Heart left ventricle (tissue), 13 donors: ENCODE measurements around the gene KIF16B.

Experiments
- POLR2A ChIP-seq, 2 donors: fragments of 450-650 bp; IDR thresholded peaks; one replicate each; pipeline ENCODE4 v1.6.1; 2017; ENCODE audit warnings: antibody characterized with exemption in 2 of 2, mild to moderate bottlenecking in 2 of 2, moderate library complexity in 2 of 2
- TF ChIP-seq, protein P1 (sequence below), 12 donors: fragments of 200-600 bp; sonication (generic) in 4 of 12; IDR thresholded peaks; one replicate each; pipeline versions ENCODE4 v1.5.0 to v1.8.0; 2018 to 2022; ENCODE audit warnings: antibody characterized with exemption in 12 of 12, mild to moderate bottlenecking in 5 of 12
- donor health status: ischemic (EF 13 %, LVEDD 7.1; RV severe dilation, severe dysfunction).
- donor health status: DM: no; HTN: yes; CAD: no.
- donor health status: DM: no; HTN: no; CAD: no.
- donor health status: ischemic (EF 25% LVEDD 6.9; RV normal size, moderate dysfunction).
- donor health status: ischemic (EF 25% LVEDD 5.7; RV mildly dilated, moderate dysfunction).
- donor health status: ischemic (EF 35%, LVEDD 5.7; RV mildly dilated, moderate dysfunction).
- donor health status: nonischemic (EF 11% LVEDD 7.7; RV severe dilation, severe dysfunction).
- donor health status: DM: yes; HTN: yes; CAD: no.
- donor health status: PGD.
- donor health status: ischemic (EF 29% LVEDD 5.4; RV normal size, mild dysfunction).
- donor health status: nonischemic (EF 23%, LVEDD 6.1; RV moderate dilation, normal function).

GRCh38 chr20:16360668-16361067 is 212.6 kb downstream of the KIF16B start:
- TF ChIP-seq, protein P1, sequence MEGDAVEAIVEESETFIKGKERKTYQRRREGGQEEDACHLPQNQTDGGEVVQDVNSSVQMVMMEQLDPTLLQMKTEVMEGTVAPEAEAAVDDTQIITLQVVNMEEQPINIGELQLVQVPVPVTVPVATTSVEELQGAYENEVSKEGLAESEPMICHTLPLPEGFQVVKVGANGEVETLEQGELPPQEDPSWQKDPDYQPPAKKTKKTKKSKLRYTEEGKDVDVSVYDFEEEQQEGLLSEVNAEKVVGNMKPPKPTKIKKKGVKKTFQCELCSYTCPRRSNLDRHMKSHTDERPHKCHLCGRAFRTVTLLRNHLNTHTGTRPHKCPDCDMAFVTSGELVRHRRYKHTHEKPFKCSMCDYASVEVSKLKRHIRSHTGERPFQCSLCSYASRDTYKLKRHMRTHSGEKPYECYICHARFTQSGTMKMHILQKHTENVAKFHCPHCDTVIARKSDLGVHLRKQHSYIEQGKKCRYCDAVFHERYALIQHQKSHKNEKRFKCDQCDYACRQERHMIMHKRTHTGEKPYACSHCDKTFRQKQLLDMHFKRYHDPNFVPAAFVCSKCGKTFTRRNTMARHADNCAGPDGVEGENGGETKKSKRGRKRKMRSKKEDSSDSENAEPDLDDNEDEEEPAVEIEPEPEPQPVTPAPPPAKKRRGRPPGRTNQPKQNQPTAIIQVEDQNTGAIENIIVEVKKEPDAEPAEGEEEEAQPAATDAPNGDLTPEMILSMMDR (IDR thresholded peaks at IDR 0.05) = no peak
- TF ChIP-seq POLR2A (IDR thresholded peaks at IDR 0.05) = no peak
